GM21528 (cell line): Measurements from ENCODE around the gene DCHS1.

Experiments used
- ATAC-seq: cut with Tn5 transposase; IDR thresholded peaks from one replicate; pipeline ENCODE4 v1.9.1; 2021; ENCODE audit warnings: mild to moderate bottlenecking, moderate library complexity; ENCODE audit not compliant: unreplicated experiment, low FRiP score

DCHS1 gene

GRCh38 chr11:6601041-6601461, 54.6 kb downstream of the DCHS1 start:
- no peak for ATAC-seq

- no peak for ATAC-seq
Measured at GRCh38 chr11:6599881-6600390, 55.7 kb downstream of the DCHS1 start.

GRCh38 chr11:6599449-6599848, 56.2 kb downstream of the DCHS1 start:
- ATAC-seq, result no peak

- no peak for ATAC-seq
Measured at GRCh38 chr11:6598555-6598954, 57.1 kb downstream of the DCHS1 start.

GRCh38 chr11:6596239-6596877, 59.3 kb downstream of the DCHS1 start:
- ATAC-seq, result no peak

- ATAC-seq, result no peak
Measured at GRCh38 chr11:6594142-6594768, 61.4 kb downstream of the DCHS1 start.

- ATAC-seq, result no peak
Measured at GRCh38 chr11:6588018-6588417, 67.6 kb downstream of the DCHS1 start.

- ATAC-seq, result no peak
Measured at GRCh38 chr11:6587360-6587953, 68.2 kb downstream of the DCHS1 start.

GRCh38 chr11:6586434-6587359, 68.9 kb downstream of the DCHS1 start:
- no peak for ATAC-seq

GRCh38 chr11:6584528-6584927, 71.1 kb downstream of the DCHS1 start:
- ATAC-seq, result no peak

- no peak for ATAC-seq
Measured at GRCh38 chr11:6583584-6583983, 72.0 kb downstream of the DCHS1 start.

- no peak for ATAC-seq
Measured at GRCh38 chr11:6579681-6580080, 75.9 kb downstream of the DCHS1 start.

- no peak for ATAC-seq
Measured at GRCh38 chr11:6578134-6578533, 77.5 kb downstream of the DCHS1 start.

GRCh38 chr11:6576471-6577373, 78.9 kb downstream of the DCHS1 start:
- ATAC-seq, result no peak

GRCh38 chr11:6574816-6575715, 80.5 kb downstream of the DCHS1 start:
- no peak for ATAC-seq

GRCh38 chr11:6572215-6572614, 83.4 kb downstream of the DCHS1 start:
- no peak for ATAC-seq

- ATAC-seq, result no peak
Measured at GRCh38 chr11:6571434-6572008, 84.1 kb downstream of the DCHS1 start.
